Fibroblast of skin of right quadriceps (primary cell): ENCODE measurements around the gene PPP1R3F.

ENCODE experiments used
- DNase-seq: peaks from one replicate; pipeline ENCODE4 v3.0.0-alpha.2; 2013

The PPP1R3F gene

DNA sequence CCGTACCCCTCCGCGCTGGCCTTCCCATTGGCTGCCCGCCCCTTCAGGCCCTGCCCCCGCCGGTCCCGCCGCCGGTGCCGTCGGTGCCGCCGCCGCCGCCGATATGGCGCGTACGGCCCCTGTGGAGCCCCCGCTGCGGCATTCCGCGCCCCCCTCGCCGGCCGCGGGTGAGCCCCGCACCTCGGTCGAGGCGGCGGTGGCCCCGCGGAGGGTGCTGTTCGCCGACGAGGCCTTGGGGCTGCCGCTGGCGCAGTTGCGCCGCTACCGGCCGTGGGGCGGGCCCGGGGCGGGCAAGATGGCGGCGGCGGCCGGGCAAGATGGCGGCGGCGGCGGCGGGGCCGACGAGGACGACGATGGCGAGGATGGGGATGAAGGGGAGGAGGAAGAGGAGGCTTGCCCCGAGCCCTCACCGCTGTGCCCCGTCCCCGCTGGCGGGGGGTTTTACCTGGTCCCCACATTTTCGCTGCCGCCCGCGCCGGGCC, at the start of gene PPP1R3F:
PPP1R3F (plus strand) TSS at position 27 of the 482 bp plus-strand sequence; CDS start at position 104, 77 bp downstream.
- DNase-seq = no peak

DNA sequence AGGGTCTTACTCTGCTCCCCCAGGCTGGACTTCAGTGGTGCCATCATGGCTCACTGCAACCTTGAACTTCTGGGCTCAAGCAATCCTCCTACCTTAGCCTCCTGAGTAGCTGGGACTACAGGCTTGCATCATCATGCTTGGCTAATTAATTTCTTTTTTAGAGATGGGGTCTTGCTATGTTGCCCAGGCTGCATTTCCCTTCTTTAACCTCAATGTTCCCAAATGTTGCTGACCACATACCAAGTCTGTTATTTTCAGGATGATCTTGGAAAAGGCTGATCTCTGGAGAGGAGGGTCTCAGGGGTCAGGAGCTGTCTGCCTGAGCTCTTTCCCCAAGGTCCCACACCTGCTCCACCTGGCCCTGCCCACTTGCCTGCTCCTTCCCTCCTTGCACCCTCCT, 49.5 kb upstream of the PPP1R3F start:
- no peak for DNase-seq

DNA sequence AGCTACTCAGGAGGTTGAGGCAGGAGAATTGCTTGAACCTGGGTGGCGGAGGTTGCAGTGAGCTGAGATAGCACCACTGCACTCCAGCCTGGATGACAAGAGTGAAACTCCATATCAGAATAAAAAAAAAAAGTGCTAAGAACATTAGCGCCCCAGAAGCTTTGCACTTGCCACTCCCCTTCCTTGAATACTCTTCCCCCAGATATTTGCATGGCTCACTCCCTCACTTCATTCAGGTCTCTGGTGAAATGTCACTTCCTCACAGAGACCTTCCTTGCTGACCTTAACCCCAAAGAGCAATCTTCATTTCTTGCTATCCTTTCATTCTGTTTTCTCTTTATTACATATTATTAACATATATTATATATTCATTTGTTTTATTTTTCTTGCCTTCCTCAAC, 47.7 kb upstream of the PPP1R3F start:
- DNase-seq = no peak

- DNase-seq = no peak
These were observed 43.7 kb upstream of the PPP1R3F start for GRCh38 chrX:49225858-49226257.

GRCh38 chrX:49226946-49227345, 42.6 kb upstream of the PPP1R3F start:
- no peak for DNase-seq

GRCh38 chrX:49227726-49228125, 41.9 kb upstream of the PPP1R3F start:
- DNase-seq = no peak

DNA sequence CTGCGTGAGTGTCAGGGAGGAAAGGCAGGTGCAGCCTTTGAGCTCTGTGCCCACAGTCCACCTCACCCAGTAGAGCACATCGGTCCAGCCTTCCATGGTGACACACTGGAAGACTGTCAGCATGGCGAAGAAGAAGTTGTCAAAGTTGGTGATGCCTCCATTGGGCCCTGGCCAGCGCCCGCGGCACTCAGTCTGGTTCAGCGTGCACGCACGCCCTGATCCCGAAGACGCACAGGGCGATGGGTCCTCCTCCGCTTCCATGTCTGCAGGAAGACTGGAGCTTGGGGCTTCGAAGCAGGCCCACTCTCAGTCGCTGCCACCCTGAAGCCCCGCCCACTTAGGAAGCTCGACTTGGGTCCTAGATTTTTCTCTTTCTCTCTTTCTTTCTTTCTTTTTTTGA, 41.4 kb upstream of the PPP1R3F start:
- no peak for DNase-seq

DNA sequence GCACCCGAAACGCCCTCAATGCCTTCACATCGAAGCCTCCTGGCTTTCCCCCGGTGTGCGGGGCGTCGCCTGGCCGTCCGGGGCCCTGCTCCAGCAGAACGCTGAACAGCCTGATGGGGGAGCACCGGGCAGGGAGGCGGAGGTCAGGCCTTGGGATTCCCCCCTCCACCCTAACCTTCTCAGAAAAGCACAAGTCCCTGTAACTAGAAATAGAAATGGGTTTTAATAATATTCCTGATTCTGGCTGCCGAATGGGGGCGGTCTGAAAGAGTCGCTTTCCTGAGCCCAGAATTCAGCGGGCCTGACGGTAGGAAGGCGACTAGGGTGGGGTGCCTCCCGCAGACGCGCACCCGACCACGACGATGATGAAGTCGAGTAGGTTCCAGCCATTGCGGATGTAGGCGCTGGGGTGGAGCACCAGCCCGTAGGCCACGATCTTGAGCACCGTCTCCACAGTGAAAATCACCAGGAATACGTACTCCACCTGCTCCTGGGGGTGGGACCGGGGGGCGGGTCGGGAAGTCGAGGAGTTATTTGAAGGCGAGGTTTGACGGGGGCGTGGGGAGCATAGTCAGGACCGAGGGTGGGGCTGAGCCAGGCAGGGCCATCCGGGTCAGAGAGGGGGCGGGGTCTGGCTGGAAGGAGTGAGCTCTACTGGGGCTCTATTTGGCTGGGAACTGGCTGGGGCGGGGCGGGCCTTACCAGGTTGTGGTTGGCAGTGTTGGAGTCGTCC, 38.9 kb upstream of the PPP1R3F start:
- DNase-seq = no peak

DNA sequence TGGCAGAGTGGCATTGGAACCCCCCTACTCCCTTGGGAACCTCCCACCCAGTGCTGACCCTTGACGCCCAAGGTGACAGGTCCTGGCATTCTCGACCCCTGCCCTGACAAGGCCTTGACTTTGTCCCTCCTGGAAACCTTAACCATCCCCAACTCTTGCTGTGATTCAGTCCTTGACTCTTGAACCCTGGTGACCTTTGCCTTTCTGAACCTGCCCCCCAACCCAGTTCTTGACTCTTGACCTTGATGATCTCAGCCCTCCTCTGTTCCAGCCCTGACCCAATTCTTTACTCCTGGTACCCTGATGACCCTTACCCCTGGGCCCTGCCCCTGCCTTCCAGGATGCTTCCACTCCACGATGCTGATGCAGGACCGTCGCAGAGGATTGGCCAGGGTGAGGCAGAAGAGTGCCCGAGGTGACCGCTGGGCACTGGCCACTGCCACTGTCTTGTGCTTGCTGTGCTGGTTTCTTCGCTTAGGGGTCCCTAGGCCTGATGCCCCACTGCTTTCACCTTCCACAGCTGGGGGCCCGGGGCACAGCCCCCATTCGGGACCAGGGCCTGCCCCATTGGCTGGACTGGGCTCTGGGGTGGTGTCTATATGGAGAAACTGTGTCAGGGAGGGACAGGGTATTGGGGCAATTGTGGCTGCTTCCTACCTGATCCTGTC, 38.1 kb upstream of the PPP1R3F start:
- DNase-seq = no peak

DNA sequence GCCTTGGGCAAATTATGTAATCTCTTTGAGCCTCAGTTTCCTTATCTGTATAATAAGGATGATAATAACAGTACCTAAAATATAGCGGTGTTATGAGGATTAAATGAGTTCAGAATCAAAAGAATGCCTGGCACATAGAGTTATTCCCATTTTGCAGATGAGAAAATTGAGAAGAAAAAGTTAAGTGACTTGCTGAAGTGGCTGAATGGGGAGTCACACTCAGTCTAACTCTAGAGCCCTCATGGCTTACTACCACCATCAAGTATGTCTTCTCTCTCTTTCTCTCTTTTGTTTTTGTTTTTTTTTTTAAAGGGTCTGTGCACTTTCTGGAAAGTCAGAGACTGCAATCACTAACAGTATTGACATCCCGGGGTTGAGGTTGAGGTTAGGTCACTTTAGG, 37.1 kb upstream of the PPP1R3F start:
- no peak for DNase-seq

DNA sequence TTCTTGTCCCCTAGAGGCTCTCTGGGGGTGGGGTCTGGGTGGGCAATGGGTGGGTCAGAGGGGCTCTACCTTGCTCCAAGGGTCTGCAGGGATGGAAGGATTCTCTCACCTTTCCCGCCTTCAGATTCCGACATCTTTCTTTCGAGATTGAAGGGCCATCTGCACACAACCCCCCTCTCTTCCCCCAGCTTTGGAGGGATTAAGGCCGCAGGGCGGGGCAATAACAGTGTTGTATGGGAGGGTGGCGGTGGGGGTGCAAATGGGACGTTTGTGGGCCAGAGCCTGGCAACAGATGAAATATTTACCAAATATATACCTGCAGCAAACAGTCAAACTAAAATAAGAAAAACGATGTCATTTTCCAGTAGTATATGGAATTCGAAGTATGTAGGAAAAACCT, 36.4 kb upstream of the PPP1R3F start, which contains the start of gene CACNA1F:
CACNA1F (minus strand) TSS at position 165 of the 400 bp plus-strand sequence; CDS start at position 134, 31 bp downstream.
- DNase-seq = no peak

DNA sequence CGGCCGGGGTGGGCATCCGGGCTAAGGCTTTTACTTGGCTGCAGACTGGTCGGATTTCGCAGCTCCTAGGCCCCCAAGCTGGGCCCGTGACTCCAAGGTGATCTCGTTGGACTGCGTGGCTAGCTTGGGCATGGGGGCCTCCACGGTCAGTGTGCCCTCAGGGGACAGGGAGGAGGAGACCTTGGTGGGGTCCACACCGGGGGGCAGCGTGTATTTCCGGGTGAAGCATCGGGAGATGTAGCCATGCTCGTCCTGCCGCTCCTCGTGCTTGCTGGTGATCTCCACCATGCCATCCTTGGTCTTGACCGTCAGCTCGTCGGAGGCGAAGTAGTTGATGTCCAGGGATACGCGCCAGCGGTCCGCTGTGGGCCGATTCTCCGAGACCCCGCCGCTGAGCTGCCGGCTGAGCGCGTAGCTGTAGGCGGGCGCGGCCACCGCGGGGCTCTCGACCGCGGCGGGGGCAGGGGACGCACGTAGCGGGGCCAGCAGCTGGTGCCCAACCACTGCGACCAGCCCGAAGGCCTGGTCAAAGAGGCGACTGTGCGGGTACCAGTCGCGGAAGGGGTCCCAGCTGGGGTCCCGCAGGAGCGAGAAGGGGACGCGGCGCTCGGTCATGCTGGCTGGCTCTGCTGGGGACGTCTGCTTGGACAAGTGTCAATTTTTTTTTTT, 35.6 kb upstream of the PPP1R3F start:
- DNase-seq = no peak

DNA sequence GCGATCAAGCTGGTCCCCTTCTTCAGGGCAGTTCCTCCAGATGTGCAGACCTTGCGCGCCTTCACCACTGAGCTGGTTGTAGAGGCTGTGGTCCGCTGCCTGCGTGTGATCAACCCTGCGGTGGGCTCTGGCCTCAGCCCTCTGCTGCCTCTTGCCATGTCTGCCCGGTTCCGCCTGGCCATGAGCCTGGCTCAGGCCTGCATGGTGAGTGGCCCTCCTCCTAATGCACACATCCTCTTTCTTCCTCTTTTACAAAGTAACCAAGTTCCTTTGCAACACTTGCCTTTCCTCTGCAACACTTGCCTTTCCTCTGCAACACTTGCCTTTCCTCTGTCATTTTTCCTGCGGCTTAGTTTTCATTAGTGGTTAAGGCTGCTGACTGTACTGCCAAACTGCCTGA, 32.5 kb upstream of the PPP1R3F start:
- DNase-seq = no peak

DNA sequence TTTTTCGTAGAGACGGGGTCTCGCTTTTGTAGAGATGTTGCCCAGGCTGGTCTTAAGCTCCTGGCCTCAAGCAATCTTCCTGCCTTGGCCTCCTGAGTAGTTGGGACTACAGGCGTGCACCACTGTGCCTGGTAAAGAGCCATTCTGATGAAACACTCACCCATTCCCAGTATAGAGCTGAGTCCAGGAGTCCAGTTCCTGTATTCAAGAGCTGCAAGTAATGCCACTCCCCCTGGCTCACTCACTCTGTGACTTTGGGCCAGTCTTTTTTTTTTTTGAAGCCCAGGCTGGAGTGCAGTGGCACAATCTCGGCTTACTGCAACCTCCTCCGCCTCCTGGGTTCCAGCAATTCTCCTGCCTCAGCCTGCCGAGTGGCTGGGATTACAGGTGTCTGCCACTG, 30.9 kb upstream of the PPP1R3F start:
- no peak for DNase-seq

- no peak for DNase-seq
These were observed 27.0 kb upstream of the PPP1R3F start for GRCh38 chrX:49242545-49243066.

- DNase-seq = no peak
These were observed 26.4 kb upstream of the PPP1R3F start for GRCh38 chrX:49243166-49243565.

- DNase-seq = no peak
These were observed 25.4 kb upstream of the PPP1R3F start for GRCh38 chrX:49244207-49244606.

- no peak for DNase-seq
These were observed 23.1 kb upstream of the PPP1R3F start for GRCh38 chrX:49246541-49246940.

GRCh38 chrX:49247346-49247745, 22.2 kb upstream of the PPP1R3F start:
- DNase-seq = no peak

DNA sequence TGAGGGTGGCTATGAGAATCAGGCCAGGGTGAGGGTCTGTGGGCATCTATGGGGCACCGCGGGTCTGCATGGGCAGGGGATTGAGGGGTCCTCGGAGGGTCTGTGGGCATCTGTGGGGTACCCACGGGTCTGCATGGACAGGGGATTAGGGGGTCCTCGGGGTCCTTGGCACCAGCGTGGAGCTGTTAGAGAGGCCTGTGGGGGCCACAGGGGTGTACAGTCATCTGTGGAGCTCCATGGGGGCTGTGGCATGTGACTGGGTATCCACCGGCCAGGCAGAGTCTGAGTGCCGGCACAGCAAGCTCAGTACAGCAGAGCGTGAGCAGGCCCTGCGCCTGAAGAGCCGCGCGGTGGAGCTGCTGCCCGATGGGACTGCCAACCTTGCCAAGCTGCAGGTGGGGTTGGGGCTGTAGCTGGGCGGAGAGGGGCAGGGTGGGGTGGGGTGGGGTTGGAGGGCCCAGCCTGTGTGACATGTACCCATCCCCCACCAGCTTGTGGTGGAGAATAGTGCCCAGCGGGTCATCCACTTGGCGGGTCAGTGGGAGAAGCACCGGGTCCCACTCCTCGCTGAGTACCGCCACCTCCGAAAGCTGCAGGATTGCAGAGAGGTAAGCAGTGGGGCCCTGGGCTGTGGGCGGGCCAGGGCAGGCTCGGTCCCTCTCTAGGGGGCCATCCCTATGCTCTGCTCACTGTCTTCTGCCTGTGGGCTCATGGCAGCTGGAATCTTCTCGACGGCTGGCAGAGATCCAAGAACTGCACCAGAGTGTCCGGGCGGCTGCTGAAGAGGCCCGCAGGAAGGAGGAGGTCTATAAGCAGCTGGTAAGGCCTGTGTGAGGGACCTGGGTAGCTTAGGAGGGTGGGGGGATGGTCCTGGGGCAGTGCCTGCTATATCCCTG, 21.4 kb upstream of the PPP1R3F start:
- no peak for DNase-seq

DNA sequence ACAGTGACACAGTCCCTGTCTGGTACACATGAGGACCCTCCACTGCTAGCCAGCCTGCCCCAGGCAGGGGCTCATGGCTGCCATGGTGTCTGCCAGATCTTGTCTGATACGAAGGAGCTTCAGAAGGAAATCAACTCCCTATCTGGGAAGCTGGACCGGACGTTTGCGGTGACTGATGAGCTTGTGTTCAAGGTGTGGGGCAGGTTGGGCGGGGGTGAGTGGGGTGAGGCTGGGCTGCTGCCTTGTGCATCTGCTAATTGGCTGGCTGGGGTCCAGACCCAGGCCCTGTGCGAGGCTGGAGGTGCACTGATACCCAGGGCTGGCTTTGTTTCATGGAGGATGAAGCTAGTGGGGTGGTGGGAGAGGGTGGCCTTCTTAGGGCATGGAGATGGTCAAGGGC, 20.5 kb upstream of the PPP1R3F start:
- no peak for DNase-seq

DNA sequence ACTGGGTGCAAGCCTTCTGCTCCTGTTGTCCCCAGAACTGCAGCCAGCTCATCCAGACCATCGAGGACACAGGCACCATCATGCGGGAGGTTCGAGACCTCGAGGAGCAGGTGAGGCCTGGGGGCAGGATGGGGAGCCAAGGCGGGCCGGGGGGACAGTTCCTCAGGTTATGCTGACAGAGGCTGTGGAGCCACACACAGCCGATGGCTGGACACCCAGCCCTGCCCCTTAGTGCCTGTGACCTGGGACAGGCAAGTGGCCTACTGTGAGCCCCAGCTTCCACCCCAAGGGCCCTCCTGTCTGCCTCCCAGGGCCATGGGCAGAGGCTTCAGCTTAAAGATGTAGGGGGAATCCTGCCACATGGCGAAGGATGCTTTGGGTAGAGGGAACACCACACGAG, 20.0 kb upstream of the PPP1R3F start:
- no peak for DNase-seq

DNA sequence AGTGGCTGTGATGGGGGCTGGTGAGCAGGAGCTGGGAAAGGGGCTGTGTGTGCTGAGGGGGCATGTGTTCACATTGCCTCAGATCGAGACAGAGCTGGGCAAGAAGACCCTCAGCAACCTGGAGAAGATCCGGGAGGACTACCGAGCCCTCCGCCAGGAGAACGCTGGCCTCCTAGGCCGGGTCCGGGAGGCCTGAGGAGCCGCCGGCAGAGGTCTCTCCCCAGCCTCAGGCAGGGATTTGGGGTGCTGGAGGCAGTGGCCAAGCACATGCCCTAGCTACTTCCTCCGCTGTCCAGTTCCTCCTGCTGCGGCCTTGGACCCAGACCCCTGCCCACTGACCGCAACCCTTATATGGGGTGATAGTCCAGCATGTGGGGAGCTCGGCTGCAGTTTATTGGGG, 19.5 kb upstream of the PPP1R3F start:
- DNase-seq = no peak
